Brain pericyte (primary cell): ENCODE results near the gene HORMAD1.
"Not testable (repeated sequence)": the region's sequence is repeated elsewhere in the genome, so short reads cannot be mapped to it uniquely, and the experiment has no call there.

ENCODE experiments used
- DNase-seq: peaks from one replicate; pipeline ENCODE4 v3.0.0-alpha.2; 2012; ENCODE audit warnings: low read depth, low spot score

Gene HORMAD1, protein sequence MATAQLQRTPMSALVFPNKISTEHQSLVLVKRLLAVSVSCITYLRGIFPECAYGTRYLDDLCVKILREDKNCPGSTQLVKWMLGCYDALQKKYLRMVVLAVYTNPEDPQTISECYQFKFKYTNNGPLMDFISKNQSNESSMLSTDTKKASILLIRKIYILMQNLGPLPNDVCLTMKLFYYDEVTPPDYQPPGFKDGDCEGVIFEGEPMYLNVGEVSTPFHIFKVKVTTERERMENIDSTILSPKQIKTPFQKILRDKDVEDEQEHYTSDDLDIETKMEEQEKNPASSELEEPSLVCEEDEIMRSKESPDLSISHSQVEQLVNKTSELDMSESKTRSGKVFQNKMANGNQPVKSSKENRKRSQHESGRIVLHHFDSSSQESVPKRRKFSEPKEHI

DNA sequence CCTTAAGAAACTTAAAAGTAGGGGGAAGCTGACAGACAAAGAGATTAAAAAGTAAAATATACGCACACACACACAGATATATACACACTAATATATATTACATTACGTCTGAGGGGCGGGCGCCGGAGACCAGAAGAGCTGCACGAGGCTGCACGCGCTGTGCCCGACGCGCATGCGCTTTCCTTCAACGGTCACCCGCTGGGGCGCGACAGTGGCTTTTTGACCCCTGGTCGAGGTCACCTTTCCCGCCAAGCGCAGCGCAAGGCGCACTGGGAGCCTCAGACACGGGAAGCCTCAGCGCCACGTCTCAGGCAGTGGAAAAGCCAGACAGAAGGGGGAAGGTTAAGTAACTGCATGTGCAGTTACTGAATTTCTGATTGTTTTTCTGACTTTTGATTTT is at the start of gene HORMAD1:
TSS of gene HORMAD1 (minus strand) at position 193 of the 400 bp plus-strand sequence. CDS start 1,390 bp downstream, outside the sequence.
- no peak for DNase-seq

DNA sequence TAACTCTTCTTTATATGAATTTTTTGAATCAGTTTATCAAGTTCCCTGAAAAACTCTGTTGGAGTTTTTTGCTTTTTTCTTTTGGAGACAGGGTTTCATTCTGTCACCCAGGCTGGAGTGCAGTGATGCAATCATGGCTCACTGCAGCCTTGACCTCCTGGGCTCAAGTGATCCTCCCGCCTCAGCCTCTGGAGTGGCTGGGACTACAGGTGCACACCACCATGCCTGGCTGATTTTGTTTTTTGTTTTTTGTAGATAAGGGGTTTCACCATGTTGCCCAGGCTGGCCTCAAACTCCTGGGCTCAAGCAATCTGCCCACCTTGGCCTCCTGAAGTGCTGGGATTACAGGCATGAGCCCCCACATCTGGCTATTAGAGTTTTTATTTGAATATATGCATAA is 47.0 kb upstream of the HORMAD1 start:
- DNase-seq, result not testable (repeated sequence)

DNA sequence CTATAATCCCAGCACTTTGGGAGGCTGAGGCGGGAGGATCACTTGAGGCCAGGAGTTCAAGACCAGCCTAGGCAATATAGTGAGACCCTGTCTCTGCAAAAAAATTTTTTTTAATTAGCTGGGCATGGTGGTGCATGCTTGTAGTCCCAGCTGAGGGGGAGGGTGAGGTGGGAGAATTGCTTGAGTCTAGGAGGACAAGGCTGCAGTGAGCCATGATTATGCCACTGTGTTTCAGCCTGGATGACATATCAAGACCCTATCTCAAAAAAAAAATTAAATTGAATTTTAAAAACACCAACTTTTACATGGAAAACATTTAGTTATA is 45.2 kb upstream of the HORMAD1 start:
- DNase-seq, result not testable (repeated sequence)

DNA sequence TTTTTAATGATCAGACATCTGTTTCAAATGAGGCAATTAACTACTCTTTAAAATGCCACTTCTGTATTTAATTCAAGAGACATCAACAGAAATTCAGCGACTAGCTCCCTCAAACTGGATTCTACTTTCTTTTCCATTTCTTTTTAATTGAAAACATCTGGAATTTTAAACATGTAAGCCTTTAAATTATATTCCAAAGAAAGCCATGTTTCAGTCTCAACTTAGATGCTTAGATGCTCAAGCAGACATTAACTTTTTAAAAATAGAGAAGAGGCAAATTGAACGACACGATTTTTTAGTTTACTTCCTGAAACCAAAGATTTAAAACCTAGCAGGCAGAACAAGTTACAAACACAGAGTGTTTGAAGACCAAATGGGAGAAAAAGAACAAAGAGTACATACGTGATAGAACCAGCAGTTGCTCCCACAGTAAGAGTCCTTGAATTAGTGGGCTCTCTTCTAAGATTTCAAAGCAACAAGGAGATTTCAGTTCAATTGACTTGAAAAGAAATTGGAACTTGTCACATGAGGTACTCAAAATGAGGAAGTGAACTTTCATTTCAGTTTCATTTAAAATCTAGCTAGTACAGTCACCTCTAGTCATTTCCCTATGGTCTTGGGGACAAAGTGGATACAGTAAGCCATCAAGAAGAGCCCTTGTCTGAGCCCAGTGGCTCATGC is 44.7 kb upstream of the HORMAD1 start, which contains the start of gene CTSS:
TSS of gene CTSS (minus strand) at position 483 of the 681 bp plus-strand sequence. CDS start 1,015 bp downstream, outside the sequence.
- DNase-seq, result no peak

DNA sequence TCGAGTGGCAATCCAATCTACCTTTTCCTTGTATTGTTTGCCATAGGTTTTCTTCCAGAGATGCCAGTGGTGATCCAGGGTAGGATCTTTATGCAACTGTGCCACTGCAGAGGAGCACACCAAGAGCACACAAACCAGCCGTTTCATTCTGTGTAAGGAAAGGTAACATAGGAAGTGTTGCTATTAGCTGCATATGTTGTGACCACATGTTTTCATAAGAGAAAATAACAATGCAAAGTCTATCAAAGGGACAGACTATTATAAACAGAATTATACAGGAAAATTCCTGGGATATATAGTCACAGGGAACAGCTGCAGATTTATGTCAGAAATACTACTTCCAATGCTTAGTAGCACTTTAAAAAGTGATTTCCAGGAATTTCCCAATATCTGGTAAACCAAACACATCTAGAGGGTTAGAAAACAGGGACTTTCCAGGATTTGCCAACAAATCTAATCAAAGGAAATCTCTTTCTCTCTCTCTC is 44.0 kb upstream of the HORMAD1 start:
- DNase-seq, result no peak

DNA sequence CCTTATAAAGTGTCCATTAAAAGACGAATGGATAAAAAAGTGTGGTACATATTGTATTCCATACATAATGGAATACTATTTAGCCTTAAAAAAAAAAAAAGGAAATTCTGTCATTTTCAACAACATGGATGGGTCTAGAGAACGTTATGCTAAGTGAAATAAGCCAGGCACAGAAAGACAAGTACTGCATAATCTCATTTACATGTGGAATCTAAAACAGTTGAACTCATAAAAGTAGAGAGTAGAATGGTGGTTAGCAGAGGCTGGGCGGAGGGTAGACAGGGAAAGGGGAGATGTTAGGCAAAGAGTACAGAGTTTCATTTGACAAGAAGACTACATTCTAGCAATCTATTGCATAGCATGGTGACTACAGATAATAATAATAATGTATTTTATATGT is 42.3 kb upstream of the HORMAD1 start:
- no peak for DNase-seq

DNA sequence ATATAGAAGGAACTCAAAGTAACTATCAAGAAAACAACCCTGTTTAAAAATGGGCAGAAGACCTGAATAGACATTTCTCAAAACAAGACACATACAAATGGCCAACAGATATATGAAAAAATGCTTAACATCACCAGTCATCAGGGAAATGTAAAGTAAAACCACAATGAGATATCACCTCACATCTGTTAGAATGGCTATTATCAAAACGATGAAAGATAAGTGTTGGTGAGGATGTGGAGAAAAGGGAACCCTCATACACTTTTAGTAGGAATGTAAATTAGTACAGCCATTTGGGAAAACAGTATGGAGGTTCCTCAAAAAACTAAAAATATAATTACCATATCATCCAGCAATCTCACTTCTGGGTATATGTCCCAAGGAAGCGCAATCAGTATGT is 41.9 kb upstream of the HORMAD1 start:
- DNase-seq, result no peak

DNA sequence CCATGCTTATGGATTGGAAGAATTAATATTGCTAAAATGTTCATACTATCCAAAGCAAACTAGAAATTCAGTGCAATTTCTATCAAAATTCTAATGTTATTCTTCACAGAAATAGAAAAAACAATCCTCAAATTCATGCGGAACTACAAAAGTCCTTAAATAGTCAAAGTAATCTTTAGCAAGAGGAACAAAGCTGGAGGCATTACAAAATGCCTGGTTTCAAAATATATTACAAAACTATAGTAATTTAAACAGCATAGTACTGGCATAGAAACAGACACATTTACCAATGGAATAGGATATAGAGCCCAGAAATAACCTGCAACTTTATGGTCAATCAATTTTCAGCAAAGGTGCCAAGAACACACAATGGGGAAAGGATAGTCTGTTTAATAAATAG is 41.1 kb upstream of the HORMAD1 start:
- no peak for DNase-seq

DNA sequence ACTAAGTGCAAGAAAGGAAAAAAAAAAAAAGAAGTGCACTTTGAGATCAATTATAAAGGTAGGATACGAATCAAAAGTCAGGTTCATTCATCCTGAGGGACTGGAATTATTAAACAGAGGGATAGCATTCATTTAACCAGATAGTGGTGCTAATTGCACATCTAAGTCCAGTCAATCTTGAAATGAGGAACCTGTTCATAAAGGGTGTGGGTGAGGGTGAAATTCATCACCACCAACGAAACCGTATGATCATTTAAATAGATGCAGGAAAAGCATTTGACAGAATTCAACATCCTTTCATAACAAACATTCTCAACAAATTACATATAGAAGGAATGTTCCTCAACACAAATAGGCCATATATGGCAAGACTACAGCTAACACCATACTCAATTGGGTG is 39.3 kb upstream of the HORMAD1 start:
- DNase-seq, result no peak

DNA sequence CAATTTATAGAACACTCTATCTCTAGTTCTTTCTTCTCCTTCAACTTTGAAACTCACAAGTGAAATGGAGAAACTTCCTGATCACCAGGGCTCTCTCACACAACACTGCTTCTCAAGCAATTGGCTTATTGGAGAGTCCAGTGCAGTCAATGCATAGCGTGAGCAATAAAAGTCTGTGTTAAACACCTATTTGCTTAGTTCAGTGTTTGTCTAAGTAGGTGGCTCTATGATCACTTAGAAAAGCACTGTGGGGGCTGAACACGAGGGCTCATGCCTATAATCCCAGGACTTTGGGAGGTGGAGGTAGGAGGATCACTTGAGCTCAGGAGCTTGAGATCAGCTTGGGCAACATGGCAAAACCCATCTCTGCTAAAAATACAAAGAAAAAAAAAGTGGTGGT is 32.7 kb upstream of the HORMAD1 start:
- no peak for DNase-seq

DNA sequence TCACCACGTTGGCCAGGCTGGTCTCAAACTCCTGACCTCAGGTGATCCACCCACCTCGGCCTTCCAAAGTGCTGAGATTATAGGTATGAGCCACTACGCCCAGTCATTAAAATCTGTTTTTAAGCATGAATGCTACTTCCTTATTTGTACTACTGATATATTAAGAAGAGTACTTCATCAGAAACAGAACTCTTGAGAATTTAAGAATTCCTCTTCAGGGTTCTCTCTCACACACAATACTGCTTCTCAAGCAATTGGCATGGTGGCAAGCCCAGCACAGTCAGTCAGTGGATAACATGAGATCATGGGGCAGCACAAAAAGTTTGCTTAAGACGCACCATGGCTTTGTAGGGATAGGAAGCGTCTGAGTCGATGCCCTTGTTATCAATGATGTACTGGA is 30.7 kb upstream of the HORMAD1 start:
- no peak for DNase-seq

DNA sequence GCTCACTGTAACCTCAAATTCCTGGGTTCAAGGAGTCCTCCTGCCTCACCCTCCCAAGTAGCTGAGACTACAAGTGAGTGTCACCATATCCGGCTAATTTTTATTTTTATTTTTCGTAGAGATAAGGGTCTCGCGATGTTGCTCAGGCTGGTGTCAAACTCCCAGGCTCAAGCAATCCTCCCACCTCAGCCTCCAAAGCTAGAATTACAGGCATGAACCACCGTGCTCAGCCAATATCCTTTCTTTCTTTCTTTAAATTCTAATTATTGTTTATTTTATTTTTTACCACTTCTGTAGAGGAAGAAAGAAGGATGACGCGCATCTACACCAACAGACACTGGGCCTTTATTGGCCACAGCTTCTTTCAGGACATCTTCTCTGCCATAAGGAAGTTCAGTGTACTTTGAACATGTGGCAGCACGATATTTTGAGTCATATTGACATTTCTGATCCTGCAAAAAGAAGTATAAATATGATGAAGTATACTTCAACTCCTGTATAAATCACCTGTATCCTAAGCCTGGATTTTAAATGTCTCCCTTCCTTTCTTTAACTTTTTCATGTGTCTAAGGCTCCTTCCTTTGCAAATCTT is 29.1 kb upstream of the HORMAD1 start:
- no peak for DNase-seq

DNA sequence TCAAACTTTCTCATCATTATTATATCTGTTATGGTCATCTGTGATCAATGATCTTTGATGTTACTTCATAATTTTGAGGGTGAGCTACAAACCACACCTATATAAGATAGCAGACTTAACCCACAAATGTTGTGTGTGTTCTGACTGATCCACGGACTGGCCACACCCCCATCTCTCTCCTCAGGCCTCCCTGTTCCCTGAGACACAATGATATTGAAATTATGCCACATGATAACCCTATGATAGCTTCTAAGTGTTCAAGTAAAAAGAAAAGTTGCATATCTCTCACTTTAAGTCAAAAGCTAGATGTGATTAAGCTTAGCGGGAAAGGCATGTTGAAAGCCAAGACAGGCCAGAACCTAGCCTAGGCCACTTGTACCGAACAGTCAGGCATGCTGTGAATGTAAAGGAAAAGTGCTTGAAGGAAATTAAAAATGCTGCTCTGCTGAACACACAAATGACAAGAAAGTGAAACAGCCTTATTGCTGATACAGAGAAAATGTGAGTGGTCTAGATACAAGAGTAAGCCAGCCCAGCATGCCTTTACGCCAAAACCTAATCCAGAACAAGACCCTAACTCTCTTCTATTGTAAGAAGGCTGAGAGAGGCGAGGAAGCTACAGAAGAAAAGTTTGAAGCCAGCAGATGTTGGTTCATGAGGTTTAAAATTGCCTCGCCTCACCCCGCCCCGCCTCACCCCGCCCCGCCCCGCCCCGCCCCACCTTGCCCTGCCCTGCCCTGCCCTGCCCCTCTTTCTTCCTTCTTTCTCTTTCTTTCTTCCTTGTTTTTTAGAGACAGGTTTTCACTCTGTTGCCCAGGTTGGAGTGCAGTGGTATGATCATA is 28.4 kb upstream of the HORMAD1 start:
- DNase-seq, result no peak

DNA sequence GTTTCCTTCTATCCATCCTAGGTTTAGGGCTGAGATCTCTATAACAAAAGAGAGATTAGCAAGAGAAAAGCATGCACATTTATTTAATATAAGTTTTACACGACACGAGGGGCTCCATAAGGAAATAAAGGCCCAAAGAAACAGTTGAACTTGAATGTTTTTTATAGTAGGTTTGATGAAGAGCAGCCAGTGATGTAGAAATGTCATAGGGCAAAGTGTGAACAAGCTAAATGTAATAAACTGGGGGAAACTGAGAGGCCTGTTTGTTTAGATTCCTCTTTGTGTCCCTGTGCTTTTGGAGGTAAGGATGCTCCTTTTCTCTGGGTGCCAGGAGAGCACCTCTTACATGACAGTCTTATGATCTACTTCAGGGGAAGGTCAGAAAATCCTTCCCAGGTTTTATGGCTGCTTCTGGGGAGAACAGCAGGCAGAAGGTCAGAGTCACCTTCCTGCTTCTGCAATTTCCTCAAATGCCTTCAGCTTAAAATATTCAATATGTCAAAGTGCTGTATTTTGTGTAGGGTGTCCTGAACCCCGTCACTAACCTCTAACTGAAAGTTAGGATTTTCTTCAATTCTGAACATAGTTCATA is 9.5 kb upstream of the HORMAD1 start:
- no peak for DNase-seq

DNA sequence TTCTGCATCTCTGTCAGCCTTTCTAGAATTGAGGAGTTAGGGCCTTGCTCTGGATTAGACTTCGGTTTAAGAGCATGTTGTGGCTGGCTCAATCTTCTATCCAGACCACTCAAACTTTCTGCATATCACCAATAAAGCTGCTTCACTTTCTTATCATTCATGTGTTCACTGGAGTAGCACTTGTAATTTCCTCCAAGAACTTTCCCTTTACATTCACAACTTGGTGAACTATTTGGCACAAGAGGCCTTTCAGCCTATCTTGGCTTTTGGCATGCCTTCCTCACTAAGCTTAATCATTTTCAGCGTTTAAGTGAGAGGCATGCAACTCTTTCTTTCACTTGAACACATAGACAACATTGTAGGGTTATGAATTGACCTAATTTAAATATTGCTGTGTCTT is 3.6 kb upstream of the HORMAD1 start:
- DNase-seq, result no peak

DNA sequence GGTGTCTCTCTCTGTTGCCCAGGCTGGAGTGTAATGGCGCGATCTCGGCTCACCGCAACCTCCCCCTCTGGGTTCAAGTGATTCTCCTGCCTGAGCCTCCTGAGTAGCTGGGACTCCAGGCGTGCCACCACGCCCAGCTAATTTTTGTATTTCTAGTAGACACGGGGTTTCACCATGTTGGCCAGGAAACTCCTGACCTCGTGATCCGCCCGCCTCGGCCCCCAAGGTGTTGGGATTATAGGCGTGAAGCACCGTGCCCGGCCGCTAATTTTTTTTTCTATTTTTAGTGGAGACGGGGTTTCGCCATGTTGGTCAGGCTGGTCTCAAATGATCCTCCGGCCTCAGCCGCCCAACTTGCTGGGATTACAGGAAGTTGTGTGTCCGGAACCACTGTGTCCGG is 597 bp downstream of the HORMAD1 start:
- DNase-seq, result no peak

DNA sequence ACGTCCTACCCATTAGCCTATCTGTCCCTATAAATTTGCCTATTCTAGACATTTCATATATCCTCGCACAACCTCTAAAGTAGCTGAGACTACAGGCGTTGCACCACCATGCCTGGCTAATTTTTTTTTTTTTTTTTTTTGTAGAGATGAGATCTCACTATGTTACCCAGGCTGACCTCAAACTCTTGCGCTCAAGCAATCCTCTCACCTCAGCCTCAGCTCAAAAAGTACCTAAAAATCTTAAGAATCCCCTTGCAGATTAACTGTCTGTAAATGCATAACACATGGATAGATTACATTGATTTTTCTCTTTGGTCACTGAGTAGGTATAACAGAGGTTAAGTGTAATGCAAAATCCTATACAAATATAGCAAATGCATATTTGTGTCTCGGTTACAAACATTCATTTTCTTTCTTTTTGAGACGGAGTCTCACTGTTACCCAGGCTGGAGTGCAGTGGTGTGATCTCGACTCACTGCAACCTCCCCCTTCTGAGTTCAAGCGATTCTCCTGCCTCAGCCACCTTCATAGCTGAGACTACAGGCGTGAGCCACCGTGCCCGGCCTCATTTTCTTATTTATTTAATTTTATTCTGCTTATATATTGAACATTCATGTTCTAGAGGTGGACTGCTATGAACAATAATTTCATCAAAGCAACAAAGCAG is 2.3 kb downstream of the HORMAD1 start:
- no peak for DNase-seq

DNA sequence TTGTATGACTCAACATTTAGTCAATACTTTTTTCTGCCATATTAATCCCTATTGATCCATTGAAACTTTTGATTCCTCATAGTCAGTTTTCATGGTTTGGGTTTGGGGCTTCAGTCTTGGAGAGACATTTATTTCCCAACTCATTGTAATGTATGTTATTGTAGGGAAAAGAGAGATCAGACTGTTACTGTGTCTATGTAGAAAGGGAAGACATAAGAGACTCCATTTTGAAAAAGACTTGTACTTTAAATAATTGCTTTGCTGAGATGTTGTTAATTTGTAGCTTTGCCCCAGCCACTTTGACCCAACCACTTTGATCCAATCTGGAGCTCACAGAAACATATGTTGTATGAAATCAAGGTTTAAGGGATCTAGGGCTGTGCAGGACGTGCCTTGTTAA is 11.7 kb downstream of the HORMAD1 start:
- DNase-seq, result not testable (repeated sequence)

DNA sequence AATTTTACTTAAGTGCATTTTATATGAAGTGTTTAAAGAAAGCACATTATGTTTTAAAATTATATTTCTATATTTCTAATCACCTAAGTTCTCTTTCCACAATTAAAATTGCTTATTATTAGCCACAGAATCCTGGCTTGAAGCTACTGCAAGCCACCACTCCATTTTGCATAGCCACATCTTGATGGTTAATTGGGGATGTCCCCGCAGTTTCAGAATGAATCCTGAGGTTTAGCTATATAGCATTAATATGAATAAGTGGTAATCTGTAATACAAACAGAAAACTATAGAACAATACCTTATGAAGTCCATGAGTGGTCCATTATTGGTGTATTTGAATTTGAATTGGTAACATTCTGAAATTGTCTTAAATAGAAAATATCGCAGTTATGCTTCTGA is 12.1 kb downstream of the HORMAD1 start:
- DNase-seq, result no peak

DNA sequence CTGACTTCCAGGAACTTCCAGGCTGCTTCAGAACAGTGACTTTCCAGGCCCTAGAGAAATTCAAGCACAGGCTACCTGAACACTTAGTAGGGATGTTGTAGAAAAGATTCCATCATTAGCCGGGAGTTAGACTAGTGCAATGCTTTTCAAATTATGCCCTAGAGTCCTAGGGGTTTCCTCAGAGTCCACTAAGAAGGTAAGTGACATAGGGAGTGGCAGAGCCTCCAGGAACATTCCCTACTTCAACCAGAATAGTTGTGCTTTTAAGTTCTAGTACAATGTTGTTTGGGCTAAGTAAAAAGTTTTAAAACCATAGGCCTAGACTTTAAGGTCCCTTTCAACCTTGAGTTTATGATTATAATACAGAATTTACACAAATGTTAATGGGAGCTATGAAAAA is 14.6 kb downstream of the HORMAD1 start:
- no peak for DNase-seq

DNA sequence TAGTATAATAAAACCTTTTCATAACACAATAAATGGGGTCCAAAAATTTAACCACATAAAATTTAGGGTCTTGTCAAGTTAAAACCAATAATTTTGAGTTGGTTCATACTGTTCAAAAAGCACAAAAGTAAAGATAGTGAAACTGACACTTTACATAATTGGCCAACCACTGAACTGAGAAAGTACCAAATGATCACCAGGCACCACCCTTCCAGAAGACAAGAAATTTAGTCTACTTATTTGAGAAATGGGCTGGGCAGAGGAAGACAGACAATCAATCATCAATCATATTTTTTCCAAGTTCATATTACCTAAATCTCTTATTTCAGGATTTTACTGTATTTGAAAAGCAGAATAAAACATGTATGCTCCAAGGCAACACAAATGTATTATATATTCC is 17.3 kb downstream of the HORMAD1 start:
- no peak for DNase-seq
